ENCODE results near the gene GTF2A1L.
"Not testable (repeated sequence)": the region's sequence is repeated elsewhere in the genome, so short reads cannot be mapped to it uniquely, and the experiment has no call there.

Gene GTF2A1L, protein sequence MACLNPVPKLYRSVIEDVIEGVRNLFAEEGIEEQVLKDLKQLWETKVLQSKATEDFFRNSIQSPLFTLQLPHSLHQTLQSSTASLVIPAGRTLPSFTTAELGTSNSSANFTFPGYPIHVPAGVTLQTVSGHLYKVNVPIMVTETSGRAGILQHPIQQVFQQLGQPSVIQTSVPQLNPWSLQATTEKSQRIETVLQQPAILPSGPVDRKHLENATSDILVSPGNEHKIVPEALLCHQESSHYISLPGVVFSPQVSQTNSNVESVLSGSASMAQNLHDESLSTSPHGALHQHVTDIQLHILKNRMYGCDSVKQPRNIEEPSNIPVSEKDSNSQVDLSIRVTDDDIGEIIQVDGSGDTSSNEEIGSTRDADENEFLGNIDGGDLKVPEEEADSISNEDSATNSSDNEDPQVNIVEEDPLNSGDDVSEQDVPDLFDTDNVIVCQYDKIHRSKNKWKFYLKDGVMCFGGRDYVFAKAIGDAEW

DNA sequence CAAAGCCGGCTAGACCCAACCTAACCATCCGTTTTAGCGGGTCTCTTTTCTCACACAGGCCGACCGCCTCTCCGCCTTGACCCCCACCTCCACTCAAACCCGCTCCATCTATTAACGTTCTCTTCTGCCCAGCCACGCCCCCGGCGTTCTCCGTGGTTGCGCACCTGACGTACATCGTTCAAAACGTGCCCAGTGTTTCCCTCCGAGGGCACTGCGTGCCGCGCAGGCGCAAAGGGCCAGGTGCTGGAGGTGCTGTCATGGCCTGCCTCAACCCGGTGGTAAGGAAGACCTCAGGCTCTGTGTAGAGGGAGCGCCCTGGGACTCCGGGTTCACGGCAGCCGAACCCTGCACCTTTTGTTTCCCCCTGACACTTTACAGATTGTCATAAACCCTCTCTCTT, at the start of gene GTF2A1L:
Gene GTF2A1L (plus strand): TSS at position 239 of the 400 bp plus-strand sequence. CDS start 19 bp downstream, at position 258.
- no peak for DNase-seq

DNA sequence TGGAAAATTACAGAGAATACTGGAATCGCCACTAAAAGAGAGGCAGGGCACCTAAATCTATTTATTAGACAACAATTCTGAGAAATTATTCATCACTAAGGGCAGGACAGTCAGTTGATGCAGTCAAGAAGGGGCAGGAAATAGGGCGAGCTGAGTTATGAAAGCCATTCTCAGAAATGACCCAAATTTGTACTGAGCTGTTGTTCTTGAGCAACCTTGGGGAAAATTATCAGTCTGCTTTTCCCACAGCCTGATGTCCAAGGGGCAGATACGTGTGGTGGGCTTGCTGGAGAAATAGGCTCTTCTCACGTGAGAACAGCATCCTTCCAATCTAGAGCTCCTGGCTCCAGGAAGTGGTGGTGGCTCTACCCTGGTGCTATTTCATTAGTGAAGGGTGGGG, 49.1 kb upstream of the GTF2A1L start:
- DNase-seq = no peak

DNA sequence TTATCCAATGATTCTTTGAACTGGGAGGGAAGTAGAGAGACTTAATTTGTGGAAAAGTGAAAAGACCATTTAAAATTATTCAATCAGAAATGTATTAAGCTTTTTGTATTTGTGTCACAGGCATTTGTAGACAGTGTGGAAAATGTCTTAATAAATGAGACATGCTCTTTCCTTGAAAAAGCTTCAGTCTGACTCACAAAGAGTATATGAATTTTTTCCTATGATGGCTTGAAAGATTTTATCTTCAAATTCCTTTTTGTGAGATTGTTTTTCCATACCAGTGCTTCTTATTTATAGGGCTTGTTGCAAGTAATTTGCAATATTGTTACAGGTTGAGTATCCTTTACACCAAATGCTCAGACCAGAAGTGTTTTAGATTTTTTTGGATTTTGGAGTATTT, 48.2 kb upstream of the GTF2A1L start:
- no peak for DNase-seq

DNA sequence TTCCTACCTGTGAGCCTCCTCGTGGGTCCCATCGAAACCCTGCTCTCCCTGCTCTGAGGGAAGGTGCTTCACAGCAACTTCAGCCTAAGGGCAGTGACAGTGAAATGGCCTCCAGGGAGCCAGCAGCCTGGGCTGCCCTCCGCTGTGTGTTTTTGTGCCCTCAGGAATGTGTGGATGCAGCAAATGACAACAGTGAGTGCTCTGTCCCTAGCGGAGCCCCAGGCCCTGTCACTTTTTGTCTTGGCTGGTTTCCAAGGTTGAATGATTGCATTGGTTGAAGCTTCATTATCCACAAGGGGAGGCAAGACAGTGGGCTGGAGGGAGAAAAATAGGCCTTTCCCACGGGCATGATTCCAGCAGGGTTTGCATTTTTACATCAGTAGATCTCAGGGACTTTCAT, 44.8 kb upstream of the GTF2A1L start:
- DNase-seq = no peak

DNA sequence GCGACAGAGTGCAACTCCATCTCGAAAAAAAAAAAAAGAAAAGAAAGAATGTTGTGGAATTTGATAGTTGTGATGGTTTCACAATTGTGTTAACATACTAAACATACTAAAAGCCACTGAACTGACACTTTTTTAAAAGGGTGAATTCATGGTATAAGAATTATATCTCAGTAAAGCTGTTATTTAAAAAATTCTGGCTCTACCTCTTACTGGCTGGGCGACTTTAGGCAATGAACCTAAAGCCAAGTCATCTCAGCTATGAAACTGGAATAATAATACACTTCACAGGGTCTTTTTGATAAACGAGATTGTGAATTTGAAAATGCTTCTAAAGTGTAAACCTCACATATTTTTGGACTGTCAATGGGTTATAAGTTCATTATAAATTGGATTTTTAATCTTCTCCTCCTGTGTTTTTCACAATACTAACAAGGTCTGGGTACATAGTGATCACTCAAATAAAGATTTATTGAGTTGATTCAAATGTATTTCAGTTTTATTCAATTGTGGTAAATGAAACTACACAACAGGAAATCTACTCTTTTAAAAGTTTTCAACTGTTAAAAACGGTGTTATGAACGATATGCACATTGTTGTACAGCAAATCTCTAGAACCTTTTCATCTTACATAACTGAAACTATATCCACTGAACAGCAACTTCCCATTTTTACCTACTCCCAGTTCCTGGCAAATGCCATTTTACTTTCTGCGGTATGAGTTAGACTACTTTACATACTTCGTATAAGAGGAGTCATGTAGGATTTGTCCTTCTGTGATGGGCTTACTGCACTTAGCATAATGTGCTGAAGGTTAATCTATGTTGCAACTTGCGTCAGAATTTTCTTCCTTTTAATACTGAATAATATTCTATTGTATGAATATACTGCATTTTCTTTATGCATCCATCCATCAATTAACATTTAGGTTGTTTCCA, 43.0 kb upstream of the GTF2A1L start:
- no peak for DNase-seq

DNA sequence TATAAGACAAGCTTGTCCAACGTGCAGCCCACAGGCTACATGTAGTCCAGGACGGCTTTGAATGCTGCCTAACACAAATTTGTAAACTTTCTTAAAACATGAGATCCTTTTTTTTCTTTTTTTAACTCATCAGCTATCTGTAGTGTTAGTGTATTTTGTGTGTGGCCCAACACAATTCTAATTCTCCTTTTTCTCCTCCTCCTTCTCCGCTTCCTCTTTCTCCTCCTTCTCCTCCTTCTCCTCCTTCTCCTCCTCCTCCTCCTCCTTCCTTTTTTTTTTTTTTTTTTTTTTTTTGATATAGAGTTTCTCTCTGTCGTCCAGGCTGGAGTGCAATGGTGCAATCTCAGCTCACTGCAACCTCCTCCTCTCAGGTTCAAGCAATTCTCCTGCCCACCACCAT, 39.3 kb upstream of the GTF2A1L start:
- no peak for DNase-seq

DNA sequence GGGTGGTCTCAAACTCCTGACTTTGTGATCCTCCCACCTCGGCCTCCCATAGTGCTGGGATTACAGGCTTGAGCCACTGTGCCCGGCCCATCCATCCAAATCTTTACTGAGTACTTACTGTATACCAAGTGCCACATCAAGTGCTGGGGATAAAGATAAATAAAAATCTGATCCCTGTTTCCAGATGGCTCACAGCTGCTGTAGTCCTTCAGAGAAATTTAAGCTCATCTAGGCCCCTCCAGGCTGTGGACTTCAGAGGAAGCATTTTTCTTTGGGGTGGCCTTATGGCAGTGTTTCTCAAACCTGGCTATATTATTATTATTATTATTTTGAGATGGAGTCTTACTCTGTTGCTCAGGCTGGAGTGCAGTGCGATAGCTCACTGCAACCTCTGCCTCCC, 33.7 kb upstream of the GTF2A1L start:
- DNase-seq = no peak

DNA sequence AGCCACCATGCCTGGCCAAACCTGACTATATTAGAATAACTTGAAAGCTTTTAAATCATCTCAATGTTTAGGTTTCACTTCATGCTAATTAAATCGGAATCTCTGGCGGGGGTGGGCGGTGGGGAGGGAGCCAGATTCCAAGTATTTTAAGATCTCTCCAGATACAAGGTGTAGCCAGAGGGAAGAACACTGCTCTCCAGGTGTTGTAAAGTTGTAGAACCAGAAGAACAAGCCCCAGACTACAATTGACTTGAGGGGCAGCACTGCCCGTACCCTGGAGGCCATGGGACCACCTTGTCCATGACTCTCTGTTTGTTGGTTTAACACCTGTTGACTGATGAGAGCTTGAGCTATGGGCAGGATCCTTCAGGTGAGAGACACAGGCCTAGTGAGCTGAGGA, 33.1 kb upstream of the GTF2A1L start:
- no peak for DNase-seq

DNA sequence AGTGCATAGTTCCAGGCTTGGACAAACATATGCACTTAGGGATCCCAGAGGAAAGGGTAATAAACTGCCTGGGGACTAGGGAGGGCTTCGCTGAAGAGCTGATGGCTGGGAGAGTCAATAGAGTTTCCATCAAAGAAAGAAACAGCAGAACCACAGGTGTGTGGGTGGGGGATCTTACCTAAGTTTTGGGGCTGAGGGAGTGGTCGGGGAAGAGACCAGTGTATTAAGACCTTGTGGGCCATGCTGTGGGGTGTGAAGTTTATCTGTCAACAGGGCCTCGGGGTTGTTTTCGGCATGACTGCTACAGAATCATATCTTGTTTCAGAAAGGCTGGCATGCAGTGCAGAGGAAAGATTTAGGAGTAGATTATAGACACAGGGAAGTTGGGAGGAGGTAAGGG, 31.2 kb upstream of the GTF2A1L start:
- no peak for DNase-seq

DNA sequence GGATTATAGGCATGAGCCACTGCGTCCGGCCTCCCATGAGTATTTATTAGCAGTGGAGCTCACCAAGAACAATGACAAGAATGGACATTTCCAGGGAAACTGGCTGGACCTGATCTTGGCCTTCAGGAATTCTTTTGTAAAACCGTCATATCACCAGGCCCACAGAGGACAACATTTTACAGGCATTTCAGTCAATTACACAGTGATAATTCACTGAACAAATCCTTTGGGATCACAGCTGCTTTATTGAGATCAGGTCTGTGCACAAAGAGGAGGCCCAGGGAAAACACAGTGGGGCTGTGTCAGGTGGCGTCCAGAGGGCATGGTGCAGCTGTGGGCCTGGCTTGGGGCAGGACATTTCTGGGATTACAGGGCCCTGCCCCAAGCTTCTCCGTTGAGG, 30.1 kb upstream of the GTF2A1L start:
- no peak for DNase-seq

DNA sequence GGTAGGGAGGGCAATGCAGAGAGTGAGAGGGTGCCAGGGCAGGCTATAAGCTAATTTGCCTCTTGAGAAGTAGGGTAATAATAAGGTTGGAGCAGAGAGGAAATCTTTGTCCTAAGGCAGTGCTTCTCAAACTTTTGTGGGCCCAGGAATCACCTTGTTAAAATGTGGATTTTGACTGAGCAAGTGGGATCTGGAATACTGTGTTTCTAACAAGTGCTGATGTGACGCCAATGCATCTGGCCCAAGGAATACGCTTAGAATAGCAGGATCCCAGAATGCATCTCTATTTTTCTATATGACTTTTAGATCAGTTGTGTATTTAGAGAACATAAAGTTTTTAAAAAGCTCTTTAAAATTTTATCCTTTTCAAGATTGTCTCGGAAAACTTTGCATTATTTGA, 29.7 kb upstream of the GTF2A1L start:
- no peak for DNase-seq

DNA sequence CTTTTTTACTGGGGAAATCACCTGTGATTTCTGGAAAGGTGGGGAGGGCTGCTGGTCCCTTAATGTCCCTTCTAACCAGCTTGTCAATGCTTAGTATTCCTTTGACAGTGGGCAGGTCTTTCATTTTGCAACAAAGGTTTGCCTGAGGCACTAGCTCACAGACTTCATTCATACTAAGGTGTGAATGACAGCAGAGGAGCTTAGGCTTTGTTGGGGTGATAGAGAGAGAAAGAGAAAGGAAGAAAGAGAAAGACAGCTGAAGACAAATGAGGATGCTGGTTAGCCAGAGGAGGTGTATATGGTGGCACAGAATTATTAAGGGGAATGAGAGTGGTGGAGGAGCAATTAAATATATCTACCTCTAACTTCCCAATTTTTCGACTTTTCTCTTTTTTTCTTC, 28.9 kb upstream of the GTF2A1L start:
- DNase-seq = no peak

DNA sequence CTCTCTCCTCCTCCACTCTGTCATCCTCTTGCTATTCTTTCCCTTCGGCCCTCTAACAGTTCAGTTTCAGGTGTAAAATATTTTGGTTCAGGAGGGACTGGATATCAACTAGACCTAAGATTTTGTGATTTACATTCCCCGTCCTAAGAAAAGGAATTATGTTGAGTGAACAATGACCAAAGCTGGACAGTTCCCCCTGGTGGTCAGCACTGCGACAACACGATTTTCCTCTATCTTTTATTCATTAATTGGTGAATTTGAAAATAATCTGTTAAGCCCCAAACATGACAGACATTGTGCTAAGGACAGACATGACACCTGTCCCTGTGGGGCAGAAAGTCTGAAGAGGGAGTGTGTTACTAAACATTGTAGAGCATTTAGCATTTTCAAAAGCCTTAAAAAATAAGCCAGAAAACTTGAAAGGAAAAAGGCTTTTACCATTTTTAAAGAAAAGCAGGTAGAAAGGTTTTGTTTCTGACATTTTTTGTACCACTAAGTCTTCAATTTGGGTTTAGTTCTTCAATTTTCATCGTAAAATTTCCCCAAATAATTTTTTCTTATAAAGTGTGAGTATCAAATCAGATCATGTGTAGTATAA, 28.4 kb upstream of the GTF2A1L start:
- DNase-seq = no peak

DNA sequence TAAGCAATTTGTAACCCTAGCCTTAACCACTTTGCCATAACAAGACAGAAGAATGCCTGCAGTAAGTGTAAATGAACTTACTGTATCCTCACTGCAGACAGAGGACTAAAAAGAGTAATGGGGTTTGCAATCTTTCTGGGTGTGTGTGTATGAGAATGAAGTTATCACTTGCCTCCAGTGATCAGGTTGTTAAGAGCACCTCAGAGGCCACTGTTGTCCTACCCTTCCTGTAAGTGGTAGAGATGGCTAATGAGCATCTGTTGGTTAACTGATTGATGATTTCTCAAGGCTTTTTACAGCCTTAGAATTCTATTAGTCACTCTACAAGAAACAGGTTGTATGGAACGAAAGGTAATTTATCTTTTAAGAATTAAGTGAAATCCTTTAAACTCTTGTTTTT, 27.6 kb upstream of the GTF2A1L start:
- no peak for DNase-seq

DNA sequence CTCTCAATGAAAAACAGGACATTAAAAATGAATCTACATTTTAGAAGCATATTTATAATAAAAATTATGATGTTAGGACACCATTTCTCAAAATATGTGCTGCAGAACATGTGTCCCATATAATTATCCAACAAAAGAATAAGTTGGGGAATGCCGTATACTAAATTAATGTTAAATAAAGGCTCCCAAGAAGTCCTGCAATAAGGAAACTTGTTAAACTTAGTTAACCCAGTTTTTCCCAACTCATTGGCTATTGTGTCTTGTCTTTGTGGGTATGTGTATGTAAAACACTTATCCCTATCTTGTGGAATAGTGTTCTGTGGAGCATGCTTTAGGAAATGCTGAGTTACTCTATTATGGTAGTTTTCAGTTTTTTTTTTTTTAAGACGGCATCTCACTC, 25.6 kb upstream of the GTF2A1L start:
- no peak for DNase-seq

DNA sequence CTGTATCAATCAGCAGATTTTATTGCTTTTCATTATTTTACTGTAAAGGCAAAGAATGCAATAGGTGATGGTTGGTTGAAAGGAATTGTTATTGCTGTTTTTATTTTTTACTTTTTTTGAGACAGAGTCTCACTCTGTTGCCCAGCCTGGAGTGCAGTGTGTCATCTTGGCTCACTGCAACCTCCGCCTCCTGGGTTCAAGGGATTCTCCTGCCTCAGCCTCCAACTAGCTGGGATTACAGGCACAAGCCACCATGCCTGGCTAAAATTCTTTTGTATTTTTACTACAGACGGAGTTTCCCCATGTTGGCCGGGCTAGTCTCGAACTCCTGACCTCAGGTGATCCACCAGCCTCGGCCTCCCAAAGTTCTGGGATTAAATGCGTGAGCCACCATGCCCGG, 20.9 kb upstream of the GTF2A1L start:
- not testable (repeated sequence) for DNase-seq

DNA sequence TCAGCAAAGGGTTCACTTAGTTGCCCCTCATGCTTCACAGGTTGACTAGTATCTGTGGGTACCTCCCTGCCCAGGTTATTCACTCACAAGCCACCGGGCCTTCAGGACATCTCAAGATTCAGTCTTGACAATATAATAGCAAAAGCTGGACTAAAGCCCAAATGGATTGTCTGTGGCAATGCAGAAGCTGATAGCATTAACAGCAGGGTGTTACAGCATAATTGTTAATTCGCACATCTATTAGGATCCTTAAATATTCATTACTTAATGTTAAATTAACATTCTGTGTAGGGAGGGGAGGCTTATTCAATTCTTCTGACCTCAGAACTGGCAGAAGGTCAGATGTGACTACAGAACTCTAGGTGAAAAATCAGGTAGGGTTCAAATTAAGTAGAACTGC, 20.2 kb upstream of the GTF2A1L start:
- no peak for DNase-seq

DNA sequence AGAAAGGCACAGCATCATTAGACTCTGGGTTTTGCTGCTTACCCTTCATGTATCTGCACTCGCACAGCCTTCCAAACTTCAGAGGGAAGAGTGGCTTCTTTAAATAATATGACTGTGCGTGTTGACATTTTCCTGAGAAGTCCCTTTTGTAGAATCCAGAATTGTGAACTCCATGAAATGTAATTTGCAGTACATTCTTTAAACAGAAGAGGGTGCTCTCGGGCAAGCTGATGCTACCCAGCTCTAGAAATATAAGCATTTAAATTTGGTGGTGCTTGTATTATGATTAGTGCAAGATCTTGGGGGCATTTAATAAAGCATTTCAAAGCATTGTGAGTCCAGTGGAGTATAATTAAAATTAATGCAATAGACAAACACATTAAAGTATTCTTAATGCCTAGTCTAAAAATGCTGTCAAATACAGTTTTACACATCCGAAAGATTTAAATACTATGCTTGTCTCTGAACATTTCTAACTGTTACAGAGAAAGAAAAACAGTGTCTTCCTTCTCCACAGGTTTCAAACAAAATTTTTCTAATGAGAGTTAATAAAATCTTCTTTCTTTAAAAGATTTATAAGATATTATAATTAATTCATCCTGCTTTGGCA, 17.3 kb upstream of the GTF2A1L start:
- no peak for DNase-seq

DNA sequence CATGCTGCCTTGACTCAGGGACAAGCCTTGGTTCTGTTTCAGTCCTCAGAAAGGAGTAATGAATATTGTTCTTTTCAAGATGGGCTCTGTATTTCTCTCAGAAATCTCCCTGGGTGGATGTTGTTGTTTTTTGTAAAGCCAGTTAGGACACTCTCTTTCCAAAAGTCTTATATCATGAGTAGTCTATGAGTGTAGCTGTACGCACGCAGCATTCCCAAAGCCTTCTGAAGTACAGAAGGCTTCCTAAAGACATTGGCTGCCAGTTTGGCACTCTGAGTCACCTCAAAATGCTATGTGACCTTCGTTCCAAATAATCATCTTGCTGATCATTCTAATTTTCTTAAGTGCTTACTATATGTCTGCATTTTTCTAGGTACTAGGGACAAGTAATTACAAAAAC, 16.7 kb upstream of the GTF2A1L start:
- DNase-seq = no peak

DNA sequence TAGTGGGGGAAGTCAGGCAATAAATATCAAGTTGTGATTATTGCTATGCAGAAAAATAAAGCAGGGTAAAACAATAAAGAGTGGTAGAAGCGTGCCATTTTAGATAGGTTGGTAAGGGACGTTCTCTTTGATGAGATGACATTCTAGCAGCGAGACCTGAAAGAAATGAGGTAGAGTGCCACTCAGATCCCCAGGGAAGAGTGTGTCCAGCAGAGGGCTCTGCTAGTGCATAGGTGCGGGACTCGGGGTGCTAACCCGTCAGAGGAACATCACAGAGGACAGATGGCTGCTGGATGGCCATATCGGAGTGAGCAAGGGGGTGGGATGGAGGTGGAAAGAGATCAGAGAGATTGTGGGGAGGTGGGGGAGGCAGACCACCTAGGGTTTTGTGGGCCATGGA, 16.3 kb upstream of the GTF2A1L start:
- DNase-seq = no peak

DNA sequence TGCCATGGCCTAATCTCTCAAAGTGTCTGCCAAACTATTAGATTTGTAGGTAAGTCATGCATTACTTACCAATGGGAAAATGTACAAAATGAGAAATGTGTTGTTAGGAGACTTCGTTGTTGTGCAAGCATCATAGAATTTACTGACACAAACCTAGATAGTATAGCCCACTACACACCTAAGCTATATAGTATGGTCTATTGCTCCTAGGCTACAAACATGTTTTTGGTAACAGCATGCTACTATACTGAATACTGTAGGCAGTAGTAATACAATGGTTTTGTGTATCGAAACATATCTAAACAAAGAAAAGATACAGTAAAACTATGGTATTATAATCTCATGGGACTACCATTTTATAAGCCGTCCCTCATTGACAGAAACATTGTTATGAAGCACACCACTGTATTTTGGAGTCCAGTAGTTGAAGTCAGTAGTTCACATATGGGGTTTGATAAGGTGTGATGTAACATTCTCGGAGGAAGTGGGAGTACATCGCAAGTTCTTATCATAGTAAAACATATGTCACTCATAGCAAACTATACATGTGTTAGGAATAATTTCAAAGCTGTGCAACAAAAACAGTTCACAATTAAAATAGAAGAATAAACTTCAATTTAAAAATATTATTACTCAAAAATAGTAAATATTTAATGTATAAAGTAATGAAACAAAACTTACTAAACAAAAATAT, 12.0 kb upstream of the GTF2A1L start:
- DNase-seq = no peak

DNA sequence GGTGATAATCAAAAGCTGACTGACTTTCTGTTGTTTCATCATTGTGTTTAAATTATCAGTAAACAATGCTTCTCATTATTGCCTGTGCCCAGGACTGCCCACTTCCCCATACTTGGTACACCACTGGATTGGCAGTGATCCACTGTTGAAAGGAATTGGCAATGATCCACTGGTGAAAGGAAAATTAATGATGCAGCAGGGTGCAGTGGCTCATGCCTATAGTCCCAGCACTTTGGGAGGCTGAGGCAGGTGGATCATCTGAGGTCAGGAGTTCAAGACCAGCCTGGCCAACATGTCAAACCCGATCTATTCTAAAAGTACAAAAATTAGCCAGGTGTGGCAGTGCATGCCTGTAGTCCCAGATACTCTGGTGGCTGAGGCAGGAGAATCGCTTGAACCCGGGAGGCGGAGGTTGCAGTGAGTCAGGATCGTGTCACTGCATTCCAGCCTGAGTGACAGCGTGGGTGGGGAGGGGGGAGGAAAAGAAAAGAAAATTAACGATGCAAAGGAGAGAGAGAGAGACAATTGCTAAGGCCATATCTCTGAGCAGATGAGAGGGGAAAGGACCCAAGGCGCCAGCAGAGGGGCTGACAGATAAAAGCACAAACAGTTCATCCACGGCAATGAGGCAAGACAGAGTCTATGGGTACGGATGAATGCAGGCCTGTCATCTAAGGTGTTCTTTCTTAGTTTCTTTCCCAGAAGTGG, 10.2 kb upstream of the GTF2A1L start:
- DNase-seq = no peak

All from NCI-H1436 treated with DMSO at 0.1 percent for 48 hours (cell line).